Measurements from ENCODE around the gene IFT57. TPM values are rescaled to one million over a fixed set of nuclear protein-coding genes. Genes with fewer than 3 reads are reported as not detected.

IFT57 gene
- total and polyA plus RNA-seq, 2 experiments from 2014 or later, result 38.4 to 55.8 TPM

DNA sequence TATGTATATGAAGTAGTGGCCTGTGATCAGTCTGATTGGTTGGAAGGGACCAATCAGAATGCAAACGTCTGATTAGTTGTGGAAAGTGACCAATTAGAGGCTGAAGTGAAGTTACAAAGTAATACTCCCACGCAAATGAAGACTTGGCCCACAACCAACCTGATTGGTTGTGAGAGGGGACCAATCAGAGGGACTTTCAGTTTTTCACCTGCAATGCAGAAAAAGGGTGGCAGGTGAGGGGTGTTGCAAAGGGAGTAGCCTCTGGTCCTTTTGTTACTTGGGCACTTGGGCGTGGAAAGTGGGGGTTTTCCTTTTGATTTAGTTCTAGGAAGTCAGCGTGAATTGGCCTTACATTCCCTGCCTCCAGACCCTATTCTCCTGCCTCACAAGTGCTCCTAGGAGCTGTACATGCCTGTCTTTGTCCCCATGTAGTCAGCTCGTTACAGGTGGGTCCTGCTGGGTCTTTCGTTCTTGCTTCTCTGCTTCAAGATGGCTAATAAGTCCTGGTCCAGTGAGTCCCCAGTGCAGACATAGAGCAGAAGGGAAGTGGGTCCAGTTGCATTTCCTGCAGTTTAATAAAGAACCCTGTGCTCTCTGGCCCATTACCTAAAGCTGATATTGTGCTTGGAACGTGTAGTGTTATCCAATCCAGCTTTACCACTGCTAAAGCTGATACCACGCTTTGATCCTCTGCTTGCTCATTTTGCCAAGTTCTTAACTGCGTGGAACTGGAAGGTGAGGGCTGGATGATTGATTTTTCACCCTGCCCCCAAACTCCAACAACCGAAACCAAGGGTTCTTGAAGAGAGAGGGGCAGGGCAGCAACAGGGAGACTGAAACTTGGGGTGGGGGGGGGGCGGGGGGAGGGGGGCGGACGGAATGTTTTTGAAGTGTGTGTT is 85.4 kb downstream of the IFT57 start:
- H3K4me2 ChIP-seq, result peak overlapping the region; percentile 52
- H3K79me2 ChIP-seq, result no peaks in the 10 kb centered on the region
- H2AFZ ChIP-seq, result no peak overlapping the region
- H4K20me1 ChIP-seq (ENCODE audit: insufficient read depth, poor library complexity, severe bottlenecking), result no peaks in the 10 kb centered on the region
- WGBS (ENCODE audit: low lambda C conversion rate, missing lambda C conversion rate), result 73% methylated on average over 11 of the region's 13 CpGs
- TF ChIP-seq CTCF (IDR thresholded peaks at IDR 0.05; ENCODE audit: poor library complexity) (no peak), EZH2phosphoT487 (IDR thresholded peaks at IDR 0.05; ENCODE audit: low read depth, severe bottlenecking, unreplicated experiment) (no peak), EZH2 (IDR thresholded peaks at IDR 0.05; ENCODE audit: borderline replicate concordance) (no peak)
- no peaks in the 10 kb centered on the region for H3K9me2 ChIP-seq (replicated peaks; ENCODE audit: insufficient read depth)
- H3K27me3 ChIP-seq, result no peaks in the 10 kb centered on the region
- peaks cover 3% of the 10 kb centered on the region for H3K36me3 ChIP-seq (replicated peaks; ENCODE audit: insufficient read depth, low read depth)
- H3K27ac ChIP-seq, result peak overlapping the region; percentile 78
- no peak for DNase-seq (ENCODE audit: low spot score)
- no peak overlapping the region for H3K4me3 ChIP-seq
- H3K9me3 ChIP-seq (ENCODE audit: low read depth), result no peaks in the 10 kb centered on the region
- no peaks in the 10 kb centered on the region for H3K4me1 ChIP-seq (ENCODE audit: insufficient read depth)

- Histone ChIP-seq H3K4me1 (ENCODE audit: insufficient read depth) (no peaks in the 10 kb centered on the region), H3K4me2 (no peak overlapping the region), H3K79me2 (no peaks in the 10 kb centered on the region), H3K36me3 (replicated peaks; ENCODE audit: insufficient read depth, low read depth) (peaks cover 3% of the 10 kb centered on the region), H2AFZ (no peak overlapping the region), H3K9me2 (replicated peaks; ENCODE audit: insufficient read depth) (no peaks in the 10 kb centered on the region), H4K20me1 (ENCODE audit: insufficient read depth, poor library complexity, severe bottlenecking) (no peaks in the 10 kb centered on the region), H3K9me3 (ENCODE audit: low read depth) (no peaks in the 10 kb centered on the region), H3K4me3 (no peak overlapping the region), H3K27ac (no peak overlapping the region), H3K27me3 (no peaks in the 10 kb centered on the region)
- 93% methylated on average over 1 of the region's 1 CpG for WGBS (ENCODE audit: low lambda C conversion rate, missing lambda C conversion rate)
- no peak for TF ChIP-seq CTCF (IDR thresholded peaks at IDR 0.05; ENCODE audit: poor library complexity)
- TF ChIP-seq EZH2phosphoT487 (IDR thresholded peaks at IDR 0.05; ENCODE audit: low read depth, severe bottlenecking, unreplicated experiment), result no peak
- TF ChIP-seq EZH2 (IDR thresholded peaks at IDR 0.05; ENCODE audit: borderline replicate concordance), result no peak
- no peak for DNase-seq (ENCODE audit: low spot score)
Observed at GRCh38 chr3:108134555-108134880, 87.7 kb downstream of the IFT57 start.

DNA sequence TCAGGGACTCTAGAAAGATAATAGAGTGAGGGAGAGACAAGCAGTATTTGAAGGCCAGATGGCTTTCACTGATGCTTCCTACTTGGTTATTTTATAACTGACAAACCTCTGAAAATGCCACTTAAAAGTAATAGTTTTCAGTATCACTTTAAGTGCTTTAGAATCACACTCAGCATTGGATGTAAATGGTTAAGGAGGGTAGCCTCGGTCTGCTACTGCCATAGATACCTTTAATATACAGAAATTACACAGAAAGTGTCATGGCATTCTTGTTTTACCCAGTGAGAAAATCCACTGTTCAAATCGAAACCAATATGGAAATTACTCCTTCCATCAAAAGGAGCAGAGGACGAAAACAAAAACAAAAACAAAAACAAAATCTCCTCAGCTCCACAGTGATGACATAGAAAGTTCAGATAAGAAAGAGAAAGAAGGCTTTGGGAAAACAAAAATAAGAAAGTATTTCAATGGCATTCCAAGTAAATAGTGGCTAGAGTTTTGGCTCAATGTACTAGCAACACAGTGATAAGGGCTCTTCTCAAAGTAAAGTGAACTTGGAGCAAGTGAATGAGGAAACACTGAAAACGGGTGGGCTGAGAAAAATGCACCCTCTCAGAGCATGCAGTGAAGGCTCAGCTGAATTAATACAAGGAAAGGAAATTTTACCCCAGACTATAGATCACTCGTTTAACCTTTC is 88.2 kb downstream of the IFT57 start:
- H3K9me3 ChIP-seq (ENCODE audit: low read depth), result no peaks in the 10 kb centered on the region

More for the DNA sequence above, 88.2 kb downstream of the IFT57 start:
- Histone ChIP-seq H3K79me2 (no peaks in the 10 kb centered on the region), H3K9me2 (replicated peaks; ENCODE audit: insufficient read depth) (no peaks in the 10 kb centered on the region), H3K27me3 (no peaks in the 10 kb centered on the region), H4K20me1 (ENCODE audit: insufficient read depth, poor library complexity, severe bottlenecking) (no peaks in the 10 kb centered on the region), H3K27ac (no peak overlapping the region), H3K4me3 (no peak overlapping the region), H3K36me3 (replicated peaks; ENCODE audit: insufficient read depth, low read depth) (peaks cover 3% of the 10 kb centered on the region), H3K4me2 (no peak overlapping the region), H3K4me1 (ENCODE audit: insufficient read depth) (no peaks in the 10 kb centered on the region), H2AFZ (no peak overlapping the region)
- WGBS (ENCODE audit: low lambda C conversion rate, missing lambda C conversion rate), result 73% methylated on average over 5 of the region's 5 CpGs
- TF ChIP-seq CTCF (IDR thresholded peaks at IDR 0.05; ENCODE audit: poor library complexity), result no peak
- TF ChIP-seq EZH2 (IDR thresholded peaks at IDR 0.05; ENCODE audit: borderline replicate concordance), result no peak
- TF ChIP-seq EZH2phosphoT487 (IDR thresholded peaks at IDR 0.05; ENCODE audit: low read depth, severe bottlenecking, unreplicated experiment), result no peak
- DNase-seq (ENCODE audit: low spot score), result no peak
